CD4-positive, alpha-beta T cell treated with Interleukin-1 beta for 1 hour (primary cell): ENCODE data around the gene SIRT7.

Experiments used
- DNase-seq, 2 donors: peaks; one replicate each; pipeline ENCODE4 v3.0.0-alpha.2; 2020 to 2022

SIRT7 gene

DNA sequence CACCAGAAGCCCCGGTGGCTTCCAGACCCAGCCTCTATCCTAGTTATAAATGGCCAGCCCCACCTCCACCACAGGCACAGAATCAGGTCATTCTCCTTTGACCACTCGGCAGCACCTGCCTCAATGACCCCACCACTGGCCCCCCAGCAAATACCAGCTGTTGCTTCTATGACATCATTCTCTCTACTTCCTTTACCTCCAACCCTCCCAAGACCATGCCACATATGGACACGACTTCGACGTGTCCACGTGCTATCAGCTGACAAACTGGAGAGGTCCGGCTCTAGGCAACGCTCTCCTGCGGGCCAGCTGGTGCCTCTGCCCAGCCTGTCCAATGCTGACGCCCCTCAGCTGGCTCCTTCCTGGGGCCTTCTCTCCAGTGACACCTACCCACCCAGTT lies 32.5 kb downstream of the SIRT7 start:
- no peak for DNase-seq

DNA sequence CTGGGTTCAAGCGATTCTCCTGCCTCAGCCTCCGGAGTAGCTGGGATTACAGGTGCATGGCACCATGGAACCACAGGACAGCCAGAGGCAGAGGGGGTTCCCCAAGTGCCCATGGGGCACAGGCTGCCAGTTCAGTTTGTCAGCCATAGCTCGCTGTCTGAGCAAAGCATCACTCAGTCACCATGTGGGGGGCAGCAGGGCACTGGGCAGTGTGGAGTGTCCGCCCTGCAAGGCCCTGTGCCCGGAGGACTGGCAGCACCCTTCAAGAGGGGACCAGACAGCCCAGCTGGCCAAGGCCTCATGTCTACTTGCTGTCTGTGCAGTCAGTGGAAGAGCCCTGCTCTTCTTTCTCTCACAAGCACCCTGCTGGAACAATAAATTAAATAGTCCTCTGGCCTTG lies 33.0 kb downstream of the SIRT7 start:
- DNase-seq: no peak

DNA sequence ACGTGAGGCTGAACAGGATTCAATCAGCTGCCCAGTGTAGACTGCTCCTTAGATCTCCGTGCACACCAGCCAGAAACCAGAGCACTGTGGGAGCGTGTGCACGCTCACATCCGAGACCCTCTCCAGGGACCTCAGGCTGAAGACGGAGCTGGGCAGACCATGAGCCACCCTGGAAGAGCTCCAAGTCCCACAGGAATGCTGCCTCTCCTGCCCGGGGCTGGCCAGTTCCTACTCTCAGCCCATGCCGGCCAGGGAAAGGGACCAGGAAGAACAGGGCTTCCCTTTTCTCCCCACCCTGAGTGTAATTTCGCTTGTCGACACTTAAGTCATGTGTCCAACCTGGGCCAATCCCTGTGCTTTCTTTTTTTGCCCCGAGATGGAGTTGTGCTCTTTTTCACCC lies 33.5 kb downstream of the SIRT7 start:
- DNase-seq: no peak

DNA sequence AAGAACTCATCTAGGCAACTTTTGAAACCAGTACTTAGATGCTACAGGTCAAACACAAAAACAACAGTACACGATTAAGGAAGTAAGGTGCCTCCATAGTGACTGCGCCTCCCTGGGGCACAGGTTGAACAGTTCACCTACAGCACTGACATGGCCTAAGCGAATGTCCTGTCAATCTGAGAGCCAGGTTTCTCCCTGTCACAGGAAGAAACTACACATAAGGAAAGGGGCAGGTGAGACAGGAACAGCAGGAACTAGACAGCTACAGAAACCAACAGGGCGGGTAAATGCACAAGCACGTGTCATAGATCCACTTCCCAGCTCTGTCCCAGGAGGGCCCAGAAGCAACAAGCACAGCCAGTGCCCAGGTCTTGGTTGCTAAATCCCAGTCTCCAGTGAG lies 38.9 kb downstream of the SIRT7 start:
- DNase-seq: no peak

DNA sequence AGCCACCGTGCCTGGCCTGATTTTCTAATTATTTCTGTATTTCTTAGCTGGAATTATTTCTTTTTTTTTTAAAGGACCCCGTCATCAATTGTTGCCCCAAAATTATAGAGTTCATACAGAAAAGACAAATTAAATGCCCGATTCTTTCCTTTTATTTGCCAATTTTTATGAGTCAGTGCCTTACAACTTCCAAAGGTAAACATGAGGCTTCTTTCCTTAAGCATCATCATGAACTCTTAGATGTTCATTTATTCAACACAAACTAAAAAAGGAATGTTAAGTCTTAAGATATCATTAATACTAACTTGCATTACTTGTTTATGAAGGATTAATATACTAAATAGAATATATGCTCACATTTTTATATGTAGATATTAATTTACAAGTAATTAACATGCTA lies 39.7 kb downstream of the SIRT7 start:
- DNase-seq: no peak

DNA sequence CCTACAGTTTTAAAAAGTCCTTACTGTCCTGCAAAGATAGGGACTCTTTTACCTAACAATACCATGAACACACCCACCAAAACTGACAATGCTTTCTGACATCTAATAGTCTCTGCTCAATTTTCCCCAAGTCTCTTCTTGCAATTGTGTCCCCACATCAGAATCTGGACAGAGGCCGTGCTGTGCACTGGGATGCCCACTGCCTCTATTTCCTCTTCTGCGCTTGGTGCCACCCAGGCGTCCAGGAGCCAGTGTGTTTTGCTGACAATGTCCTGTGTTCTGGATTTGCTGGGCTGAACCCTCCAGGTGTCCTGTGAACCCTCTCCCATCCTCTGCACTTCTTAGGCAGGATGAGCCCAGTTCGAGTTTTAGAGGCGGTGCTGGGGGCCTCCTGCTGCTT lies 40.4 kb downstream of the SIRT7 start:
- no peak for DNase-seq

DNA sequence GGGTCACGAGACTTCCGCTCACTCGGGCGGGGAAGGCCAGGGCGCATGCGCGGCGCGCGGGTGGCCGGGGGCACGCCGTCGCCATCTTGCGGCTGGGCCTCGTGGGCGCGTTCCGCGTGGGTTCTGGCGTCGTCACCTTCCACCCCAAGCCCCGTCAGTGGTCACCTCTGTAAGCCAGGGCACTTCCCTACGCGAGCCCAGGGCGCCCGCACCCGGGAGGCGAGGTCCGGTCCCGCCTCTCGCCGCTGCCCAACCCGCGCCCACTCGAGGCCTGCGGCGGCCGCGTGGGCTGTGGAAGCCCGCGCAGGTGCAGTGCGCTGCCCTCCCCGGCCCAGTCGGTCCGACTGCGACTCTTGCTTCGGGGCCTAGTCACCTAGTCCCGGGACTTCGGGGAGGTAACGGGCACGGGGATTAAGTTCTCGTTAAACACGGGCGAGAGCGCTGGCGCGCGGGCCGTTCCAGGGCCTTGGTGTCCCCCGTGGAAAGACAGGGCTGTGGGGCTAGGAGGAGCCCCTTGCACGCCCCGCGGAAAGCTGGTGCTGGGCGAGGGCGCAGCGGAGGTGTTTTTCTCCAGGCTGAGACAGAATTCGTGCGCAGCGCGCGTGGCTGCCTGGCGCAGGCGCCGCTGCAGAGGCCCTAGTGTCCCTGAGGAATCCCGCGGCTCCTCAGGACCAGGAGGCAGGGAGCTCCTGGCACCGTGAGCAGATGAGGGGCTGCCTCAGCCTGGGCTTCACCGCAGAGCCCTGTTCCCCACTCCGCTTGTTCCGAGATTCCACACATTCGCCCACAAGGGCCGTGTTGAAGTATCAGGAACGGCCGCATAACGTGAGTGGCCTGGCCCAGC lies 46.4 kb downstream of the SIRT7 start:
- peak; percentile 95 to 96 for DNase-seq

DNA sequence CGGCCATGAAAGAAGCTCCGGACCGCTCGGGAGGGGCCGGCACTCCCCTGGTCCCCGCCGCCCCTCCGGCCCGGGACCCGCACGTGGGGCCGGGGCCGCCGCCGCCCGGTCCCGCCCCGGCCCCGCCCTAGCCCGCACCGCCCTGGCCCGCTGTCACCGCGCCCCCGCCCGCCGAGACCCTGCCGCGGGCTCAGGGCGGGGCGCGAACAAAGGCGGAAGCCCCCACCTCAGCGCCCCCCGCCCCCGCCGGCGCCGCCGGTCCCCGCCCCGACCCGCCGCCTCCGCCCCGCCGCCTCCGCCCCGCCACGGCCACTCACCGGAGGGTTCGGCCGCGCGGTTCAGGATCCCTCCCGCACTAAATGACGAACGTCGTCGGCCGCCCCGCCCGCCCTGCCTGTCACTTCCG lies 47.0 kb downstream of the SIRT7 start, which contains the start of gene ARHGDIA:
TSS of gene ARHGDIA (minus strand) at position 357 of the 406 bp plus-strand sequence. CDS start 1,407 bp downstream, outside the sequence.
- DNase-seq: no peak

DNA sequence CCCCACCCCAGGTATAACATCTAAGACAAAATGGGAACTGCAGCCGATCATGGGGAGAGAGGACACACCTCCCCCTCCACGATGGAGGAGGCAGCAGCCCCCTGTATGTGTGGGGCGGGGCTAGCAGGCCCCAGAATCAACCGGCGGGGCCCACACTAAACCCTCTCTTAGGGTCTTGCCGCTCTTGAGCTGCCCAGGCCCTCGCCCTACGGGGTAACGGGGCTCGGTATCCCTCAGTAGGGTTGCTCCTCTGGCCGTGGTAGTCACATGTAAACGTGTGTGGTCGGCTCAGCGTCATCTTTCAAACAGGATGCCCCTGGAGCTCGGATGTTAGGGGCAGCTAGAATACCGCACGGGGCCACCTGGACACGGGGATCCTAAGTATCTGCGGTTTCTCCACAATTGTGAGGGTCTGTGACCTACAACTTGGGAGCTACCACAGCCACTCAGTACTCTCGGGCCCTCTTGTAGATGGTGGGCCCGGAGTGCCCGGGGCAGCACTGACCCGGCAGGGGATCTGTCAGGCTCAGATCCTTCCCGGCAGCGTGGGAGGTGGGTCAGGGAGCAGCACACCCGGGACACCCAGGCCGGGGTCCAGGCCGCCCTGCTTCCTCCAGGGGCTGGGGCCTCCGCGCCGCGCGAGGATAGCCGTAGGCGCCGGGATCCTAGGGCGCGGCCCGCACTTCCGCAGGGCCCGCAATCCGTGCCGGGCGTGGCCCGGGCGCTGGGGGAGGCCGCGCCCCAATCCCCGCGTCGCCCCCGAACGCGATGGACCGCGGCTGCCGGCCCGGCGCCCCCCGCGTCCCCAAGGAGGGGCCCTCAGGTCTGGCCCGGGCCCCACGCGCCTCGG lies 47.6 kb downstream of the SIRT7 start:
- DNase-seq: peak; percentile 45 to 54

DNA sequence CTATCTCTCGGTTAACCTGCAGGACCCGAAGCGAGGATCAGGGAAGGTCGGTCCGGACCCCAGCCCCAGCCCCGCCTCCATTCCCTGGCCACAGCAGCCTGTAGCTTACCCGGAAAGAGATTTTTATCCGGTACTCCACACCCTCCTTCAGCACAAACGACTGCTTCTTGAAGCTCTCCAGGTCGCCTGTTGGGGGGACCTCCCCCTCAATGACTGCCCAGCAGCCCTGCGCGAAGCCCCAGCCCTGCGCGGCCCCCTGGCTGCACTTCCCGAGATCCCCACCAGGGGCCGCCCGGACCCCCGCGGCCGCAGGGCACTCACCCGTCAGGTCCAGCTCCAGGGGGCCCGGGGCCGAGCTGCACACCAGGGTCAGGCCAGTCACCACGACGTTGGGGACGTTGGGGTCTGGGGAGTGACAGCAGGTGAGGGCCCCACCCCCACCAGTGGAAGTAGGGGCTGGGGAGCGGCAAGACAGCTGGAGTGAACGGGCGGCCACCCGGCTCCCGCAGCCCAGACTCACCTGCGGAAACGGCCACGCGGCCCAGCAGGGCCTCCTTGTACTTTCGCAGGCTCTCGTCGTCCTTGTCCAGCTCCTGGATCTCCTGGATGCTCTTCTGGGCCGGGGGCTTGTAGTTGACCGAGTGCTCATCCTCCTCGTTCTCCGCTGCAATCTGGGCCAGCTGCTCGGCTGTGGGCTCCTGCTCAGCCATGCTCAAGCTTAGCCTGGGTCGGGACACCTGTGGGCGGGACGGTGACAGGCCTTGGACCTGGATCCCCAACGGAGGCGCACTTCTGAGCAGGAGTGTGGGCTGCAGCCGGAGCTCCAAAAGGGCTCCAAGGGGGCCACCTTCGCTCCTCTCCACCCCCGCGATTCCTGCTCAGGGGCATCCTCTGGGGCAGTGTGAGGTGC lies 48.5 kb downstream of the SIRT7 start:
- DNase-seq: peak in 1 of 2 donors; percentile 37

DNA sequence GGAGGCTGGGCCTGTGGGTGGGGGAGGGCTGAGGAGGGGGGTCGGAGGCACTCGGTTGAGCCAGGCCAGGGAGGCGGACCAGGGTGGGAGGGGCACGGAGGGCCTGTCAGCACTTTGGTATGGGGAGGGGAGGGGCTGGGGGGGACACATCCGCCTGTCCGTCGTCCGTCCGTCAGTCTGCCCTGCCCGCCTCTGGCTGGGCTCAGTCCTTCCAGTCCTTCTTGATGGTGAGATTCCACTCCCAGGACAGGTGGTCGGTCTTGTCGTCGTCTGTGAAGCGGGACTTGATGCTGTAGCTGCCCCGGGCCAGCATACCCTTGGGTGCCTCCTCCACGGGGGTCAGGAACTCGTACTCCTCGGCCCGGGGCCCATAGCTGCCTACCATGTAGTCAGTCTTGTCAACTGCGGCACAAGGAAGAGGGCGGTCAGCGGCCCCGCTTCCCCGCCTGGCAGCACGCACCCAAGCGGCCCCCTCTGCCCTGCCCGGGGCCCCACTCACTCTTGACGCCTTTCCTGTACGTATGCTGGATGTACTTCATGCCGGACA lies 49.2 kb downstream of the SIRT7 start:
- DNase-seq: no peak

DNA sequence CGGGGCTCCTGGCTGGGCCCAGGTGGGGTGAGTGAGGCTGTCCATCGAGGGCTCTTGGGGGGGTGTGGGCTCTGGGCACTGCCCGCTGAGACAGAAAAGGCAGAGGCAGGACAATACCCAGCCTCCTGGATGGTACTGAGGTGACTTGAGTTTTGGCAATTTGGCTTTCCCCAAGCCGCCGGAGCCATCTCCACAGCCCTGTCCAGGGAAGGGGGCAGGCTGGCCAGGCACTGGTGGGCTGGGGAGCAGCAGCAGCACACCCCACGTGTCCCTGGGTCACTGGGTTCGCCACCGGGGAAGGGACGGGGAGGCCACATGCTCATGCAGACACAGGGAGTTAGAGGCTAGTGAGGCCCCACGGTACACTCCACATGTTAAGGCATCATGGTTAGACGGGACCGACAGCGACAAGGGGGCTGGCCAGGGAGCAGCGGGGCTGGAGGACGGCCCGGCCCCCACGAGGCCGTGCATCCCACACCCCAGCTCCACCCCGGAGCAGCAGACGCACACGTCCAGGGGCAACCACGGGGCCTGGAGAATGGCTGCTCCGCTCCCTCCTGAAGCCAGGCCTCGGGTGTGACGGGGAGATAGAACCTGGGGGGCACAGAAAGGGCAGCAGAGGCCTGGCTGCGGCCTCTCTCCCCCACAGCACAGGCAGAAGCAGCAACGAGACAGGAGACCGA lies 49.8 kb downstream of the SIRT7 start:
- DNase-seq: no peak

DNA sequence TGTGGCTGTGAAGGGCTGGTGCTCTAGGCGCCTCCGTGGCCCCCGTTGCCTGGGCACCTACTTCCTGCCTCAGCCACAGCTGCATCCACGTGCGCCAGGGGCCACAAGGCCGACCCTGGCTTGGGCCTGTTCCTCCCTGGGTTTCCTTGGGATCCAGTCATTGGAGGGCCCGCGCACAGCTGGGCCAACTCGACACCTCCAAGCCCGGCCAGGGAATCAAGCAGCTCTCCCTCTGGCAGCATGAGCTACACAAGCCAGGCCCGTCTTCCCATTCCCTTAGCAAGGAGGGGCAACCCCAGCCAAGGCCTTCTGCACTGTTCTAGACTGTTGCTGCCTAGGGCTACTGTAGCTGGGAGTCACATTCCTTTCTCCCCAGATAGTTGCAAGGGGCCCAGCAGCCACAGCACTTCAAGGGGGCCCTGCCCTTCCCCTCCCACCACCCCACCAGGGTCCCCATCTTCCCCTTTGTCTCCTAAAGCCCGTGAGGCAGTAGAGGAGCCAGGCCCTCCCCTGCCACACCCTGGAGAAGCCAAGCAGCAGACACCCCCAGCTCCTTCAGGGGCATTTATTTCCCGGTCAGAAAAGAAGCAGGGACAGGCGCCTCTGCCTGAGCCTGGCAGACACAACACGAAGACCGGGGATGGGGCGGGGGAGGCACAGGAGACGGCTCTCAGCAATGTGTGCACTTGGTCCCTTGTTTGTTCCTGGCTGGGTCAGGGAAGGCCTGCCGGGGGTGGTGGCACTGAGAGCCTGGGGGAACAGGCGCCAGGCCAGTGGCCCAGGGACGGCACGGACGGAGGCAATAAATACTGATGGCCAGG lies 50.6 kb downstream of the SIRT7 start:
- peak in 1 of 2 donors; percentile 37 for DNase-seq

DNA sequence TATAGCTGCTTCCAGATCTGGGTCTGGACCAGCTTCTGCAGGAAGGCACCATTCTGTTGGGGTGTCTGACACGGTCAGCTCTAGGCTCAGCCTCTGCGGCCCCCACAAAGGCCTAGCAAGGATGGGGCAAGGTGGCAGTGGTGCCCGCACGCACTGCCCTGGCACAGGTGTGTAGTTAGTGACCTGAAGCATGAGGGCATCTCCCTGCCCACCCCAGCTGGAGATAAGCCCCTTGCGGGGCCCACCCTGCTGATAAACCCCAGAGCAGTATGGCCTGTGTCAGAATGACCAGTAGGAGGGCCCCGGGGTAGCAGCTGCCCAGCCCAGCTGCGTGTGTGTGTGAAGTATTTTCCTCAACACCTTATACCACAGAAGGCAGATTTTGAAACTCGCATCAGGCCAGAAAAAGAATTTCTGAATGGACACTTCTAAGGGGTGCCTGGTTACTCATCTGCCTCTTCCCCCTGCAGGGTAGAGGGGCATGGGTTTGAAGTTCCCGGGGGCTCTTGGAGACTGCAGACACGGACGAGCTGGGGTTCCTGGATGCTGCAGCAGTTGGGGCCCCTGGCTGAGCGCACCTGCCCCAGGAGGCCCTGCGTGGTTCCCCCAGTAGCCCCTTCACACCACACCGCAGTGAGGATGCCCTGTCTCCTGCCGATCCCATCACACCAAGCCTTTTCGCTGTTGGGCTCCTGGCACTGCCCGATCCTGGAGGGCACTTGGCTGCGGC lies 51.4 kb downstream of the SIRT7 start:
- DNase-seq: peak in 1 of 2 donors; percentile 25

DNA sequence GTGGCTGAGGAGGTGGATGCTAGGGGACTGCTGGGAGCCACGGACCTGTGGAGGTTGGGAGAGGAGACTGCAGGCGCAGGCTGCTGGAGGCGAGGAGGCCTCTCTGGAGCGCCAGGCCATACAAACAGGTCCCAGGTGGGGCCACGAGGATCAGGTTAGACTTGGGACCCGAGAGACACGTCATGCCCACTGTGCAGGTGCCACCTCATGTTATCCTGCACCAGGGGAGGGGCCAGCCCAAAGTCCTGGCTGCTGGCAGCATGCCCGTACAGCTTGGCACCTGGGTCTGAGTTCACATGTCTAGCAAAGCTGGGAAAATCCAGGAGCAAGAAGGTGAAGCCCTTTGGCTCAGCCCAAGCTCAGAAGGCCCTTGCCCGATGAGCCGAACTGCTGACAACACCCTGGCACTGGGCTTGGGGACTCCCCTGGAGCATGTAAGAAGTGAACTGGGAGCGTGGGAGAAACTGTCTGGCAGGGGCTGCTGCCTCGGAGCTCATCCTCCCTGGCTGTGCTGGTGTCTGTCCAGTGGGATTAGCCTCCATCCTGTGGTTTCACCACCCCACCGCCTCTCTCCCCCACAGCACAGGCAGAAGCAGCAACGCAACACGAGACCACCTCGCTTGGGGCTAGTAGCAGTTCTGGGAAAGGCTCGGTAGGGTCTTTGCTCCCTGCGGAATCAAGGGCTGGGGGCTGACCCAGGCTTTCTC lies 52.1 kb downstream of the SIRT7 start:
- DNase-seq: peak in 1 of 2 donors; percentile 20

DNA sequence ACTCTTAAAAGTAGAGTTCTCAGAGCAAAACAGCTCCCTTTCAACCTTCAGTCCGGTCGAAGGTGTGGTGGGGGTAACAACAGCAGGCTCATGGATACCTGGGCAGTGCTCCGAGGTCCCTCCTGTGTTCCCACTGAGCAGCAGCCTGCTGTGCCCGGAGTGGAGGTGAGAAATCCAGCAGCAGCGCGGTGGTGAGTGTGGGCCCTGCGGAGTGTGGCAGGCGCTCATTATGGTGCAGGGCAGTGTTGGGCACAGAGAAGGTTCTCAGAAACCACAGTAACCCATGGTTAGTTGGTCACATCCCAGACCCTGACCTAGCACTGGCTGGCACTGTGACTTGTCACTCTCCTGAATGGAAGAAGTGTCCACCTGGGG lies 52.6 kb downstream of the SIRT7 start:
- no peak for DNase-seq

DNA sequence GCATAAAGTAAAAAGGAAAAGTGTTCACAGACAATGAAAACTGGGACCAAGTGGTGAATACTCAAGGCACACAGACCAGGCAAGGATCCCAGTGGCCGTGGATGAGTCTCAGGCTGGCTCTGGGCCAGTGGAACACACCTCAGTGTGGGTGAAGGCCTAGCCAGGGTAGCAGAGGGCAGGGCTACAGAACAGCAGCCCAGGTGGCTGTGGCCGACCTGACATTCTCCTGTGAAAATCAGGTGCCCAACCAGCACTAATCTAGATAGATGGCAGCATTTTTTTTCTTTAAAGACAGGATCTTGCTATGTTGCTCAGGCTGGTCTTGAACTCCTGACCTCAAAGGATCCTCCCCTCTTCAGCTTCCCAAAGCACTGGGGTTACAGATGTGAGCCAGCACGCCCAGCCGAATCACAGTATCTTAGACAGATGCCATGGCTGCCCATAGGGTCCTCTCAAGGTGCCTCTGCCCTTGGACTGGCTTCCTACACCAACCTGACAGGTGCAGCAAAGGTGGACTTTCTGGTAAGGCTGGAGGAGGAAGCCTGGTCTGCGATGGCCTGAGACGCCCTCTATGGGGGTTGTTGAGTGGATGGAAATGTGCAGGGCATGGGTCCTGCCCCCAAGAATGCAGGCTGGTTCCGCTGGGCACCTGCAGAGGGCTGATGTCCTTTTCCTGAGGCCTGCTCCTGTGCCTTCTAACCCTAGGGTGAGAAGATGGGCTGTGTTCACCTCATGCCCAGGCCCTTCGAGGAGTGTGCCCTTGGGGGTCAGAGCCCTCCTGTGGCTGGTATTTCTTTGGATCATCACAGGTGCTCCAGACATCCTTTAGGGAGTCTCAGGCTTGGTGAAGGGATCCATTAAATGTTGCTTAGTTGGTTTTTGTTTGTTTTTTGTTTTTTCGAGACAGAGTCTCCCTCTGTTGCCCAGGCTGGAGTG lies 53.9 kb downstream of the SIRT7 start:
- DNase-seq: no peak

DNA sequence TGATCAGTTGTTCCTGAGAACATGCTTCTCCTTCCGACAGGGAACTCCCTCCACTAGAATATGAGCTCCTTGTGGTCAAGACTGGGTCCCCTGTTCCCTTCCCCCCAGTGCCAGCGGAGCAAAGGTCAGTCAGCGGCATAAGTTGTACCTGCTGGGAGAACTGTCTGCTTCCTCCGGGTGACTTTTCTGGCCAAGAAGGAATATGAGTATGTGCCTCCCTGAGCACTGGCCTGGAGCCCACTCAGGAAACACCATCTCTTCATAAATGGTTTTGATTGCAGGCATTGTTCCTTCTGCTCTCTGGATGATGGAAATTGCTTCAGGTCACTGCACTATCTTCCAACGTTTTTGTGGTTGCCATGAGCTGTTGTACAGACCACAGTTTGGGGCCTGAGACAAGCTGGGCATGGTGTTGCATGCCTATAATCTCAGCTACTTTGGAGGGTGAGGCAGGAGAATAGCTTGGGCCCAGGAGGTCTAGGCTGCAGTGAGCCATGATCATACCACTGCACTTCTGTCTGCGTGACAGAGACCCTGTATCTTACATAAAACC lies 54.8 kb downstream of the SIRT7 start:
- no peak for DNase-seq
